ENCODE measurements around the gene MRPS25.

MRPS25 gene

DNA sequence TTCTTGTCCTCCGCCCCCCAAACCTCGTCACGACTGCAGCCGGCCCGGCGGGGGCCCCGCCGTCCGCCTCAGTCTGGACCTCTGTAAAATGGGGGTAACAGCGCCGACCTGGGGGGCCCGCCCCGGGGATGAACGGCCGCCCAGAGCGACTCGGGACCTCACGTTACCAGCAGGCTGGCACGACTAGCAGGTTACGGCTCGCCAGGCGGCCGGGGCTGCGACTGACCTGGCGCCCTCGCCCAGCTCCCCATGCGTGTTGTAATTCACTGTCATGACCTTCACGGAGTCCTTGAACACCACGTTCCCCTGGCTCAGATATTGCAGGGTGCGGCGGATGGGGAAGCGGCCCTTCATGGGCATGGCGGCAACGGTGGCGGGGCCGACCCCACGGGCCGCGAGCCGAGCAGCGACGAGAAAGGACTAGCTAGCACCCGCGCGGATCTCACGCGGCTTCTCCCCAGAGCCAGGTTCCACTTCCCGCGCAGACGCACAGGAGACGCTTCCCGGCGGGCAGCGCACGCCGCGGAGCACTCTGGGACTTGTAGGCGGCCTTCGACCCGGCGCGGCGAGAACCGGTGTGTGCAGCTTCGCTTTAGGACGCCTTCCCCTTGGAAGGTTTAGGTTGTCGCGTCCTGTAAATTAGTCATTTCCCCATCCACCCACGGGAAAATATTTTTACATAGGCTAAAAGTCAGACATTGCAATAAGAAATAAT lies at the start of gene MRPS25:
Gene MRPS25 (minus strand): TSS at position 481 of the 715 bp plus-strand sequence. CDS start 121 bp downstream, at position 360.
- DNase-seq: peak; percentile 92

DNA sequence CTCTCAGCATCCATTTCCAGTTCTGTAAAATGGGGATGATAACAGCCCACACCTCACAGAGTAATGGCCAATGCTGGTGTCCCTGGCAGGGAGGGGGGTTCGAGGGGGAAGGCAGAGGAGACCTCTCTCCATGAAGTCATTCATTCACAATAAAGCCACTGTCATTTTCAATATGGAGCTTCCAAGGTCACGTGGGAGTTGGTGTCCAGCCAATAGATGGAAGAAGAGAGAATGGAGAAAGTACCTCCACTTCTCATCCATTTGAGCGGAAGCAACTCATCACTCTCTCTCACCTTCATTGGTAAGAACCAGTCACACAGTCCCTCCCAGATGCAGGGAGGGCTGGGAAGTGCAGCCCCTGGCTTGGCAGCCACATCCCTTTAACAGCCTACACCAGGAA lies 48.8 kb upstream of the MRPS25 start:
- DNase-seq: no peak

DNA sequence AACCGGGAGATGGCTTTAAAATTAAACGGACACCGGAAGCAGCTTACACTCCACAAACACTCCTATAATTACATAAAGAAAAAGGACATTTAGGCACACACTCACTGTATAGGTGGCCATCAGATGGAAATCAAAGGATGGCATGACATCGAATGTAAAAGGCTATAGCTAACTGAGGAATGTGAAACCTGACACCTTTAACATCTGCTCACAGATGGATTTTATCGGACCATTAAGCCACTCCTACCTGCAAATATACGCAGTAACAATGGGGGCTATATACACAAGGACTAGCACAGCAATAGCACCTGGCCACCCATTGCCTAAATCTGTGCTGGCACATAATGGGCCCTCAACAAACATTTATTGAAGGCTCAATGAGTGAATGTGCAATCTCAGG lies 48.4 kb upstream of the MRPS25 start:
- DNase-seq: no peak

DNA sequence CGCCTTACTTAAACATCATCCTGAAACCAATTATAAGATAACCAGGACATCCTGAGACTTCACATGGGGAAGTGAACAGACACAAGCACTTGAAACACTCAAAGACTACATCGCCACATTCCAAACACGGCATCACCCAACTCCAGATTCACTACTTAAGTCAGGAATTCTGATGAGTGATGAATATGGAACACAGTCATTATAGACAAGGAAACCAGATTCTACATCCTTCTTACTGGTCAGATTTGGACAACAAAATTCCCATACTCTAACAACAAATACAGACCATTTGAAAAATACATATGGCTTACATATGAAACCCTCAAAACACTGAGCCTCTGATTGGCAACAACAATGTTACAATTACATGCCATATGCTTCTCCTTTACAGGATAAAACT lies 46.9 kb upstream of the MRPS25 start:
- DNase-seq: no peak

DNA sequence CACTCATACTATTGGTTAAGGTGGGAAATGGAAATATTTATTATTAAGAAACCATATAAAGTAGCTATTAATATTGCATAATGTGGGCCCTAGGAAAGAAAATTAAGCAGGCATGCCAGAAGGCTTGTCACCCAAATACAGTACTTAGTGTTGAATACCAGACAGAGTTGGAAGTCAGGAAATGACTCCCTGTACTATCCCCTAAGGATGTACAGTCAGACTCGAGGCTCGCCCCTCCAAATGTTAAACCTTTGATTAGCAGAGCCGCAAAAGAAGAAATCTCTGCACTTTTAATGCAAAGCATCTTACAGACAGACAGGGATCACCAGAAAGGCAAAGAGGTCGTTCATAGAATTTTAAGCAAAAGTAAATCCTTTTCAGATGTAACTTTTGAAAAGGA lies 45.1 kb upstream of the MRPS25 start:
- DNase-seq: no peak

DNA sequence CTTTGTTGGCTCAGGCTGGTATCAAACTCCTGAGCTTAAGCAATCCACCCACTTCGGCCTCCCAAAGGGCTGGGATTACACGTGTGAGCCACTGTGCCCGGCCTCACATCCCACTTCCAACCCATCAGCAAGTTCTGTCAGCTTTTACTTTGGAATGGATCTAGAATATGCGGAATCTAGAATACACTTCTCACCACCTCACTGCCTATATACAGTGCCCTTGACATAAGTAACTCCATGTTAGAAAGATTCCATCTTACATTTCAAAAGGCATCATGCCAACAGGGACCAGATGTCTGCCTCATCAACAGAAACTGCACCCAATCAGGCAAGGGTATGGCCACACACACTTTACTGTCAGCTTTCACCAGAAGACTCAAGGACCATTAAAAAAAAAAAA lies 43.8 kb upstream of the MRPS25 start:
- no peak for DNase-seq

DNA sequence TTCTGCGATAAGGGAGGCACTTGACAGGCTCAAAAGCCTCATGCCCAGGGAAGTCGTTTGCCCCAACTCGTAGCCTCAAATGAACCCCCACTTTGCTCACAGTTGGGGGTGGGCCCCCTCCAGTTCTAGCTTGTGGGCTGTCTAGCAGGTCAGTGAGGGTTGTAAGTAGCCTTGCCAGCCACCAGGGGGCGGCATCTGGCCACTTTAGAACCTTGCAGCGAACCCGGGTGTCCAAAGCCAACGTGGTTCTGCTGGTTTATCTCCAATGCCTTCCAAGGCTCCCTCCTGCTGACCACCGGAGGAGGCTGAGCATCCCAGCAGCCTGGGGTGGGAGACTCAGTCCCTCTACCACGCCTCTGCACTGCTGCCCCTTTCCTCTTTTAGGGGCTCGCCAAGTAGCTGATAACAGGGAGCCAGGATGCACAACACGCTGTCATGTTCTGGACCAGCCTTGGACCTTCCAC lies 43.0 kb upstream of the MRPS25 start:
- DNase-seq: peak; percentile 75

DNA sequence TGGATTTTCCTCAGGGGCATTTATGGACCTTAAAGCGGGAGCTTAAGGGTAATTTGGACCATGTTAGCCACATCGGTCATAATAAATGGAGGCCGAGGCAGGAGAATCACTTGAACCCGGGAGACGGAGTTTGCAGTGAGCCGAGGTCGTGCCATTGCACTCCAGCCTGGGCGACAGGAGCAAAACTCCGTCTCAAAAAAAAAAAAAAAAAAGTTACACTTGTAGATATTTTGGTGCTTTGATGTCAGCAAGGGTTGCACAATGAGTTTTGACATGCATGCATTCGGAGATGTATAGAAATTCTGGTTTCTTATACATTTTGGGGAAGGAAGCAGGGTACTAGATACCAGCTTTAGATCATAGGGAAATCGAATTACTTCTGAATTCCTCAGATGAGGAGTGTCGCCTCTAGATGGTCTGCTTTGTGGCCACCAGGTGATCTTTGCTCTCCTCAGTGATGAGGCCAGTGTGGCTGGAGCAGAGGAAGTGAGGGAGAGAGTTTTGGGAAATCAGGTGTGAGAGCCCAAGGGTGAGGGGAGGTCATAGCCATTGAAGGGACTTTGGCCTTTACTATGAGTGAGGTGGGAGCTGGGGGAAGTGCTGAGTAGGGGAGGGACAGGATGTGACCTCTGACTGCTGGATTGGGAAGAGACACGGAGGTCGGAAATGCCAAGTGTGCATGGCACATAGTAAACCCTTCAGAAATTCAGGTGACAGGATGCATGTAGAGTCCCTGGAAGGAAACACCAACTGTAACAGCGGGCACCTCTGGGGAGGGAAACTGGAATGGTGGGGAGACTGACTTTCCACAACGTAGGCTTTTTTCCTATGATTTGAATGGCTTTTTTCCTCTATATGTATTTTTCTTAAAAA lies 42.2 kb upstream of the MRPS25 start:
- no peak for DNase-seq

DNA sequence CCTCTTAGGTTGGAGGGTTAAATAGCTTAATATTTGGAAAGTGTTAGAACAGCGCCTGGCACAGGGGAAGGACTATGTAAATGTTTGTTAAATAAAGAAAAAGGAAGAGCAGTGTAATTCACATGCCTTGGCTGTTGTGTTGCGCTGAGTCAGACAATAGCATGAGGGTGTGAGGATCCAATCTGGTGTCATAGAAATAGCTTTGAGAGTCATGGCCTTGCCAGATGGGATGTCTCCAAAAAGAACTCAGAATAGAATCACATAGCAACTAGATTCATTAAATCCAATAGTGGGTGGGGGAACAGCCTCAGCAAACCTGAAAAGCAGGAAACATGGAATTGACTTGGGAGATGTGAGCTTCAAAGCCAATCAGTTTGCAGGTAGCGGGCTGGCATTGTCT lies 37.7 kb upstream of the MRPS25 start:
- DNase-seq: no peak

DNA sequence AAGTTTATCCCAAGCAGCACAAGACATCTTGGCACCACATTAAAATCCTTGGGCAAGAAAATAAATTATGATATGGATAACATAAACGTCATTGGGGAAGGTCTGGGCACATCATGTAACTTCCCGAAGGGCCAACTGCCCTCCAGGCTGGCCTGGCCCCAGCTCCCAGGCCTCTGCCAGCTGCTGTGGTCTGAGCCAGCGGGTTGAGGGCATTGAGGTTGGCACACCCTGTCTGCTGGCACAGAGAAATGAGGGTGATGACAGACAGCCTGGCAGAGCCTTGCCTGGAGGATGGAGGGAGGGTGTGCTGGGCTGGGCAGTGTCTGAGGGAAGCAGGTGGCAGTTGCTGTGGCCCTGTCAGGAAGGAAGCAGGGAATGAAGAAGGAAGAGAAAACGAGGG lies 37.1 kb upstream of the MRPS25 start:
- no peak for DNase-seq

DNA sequence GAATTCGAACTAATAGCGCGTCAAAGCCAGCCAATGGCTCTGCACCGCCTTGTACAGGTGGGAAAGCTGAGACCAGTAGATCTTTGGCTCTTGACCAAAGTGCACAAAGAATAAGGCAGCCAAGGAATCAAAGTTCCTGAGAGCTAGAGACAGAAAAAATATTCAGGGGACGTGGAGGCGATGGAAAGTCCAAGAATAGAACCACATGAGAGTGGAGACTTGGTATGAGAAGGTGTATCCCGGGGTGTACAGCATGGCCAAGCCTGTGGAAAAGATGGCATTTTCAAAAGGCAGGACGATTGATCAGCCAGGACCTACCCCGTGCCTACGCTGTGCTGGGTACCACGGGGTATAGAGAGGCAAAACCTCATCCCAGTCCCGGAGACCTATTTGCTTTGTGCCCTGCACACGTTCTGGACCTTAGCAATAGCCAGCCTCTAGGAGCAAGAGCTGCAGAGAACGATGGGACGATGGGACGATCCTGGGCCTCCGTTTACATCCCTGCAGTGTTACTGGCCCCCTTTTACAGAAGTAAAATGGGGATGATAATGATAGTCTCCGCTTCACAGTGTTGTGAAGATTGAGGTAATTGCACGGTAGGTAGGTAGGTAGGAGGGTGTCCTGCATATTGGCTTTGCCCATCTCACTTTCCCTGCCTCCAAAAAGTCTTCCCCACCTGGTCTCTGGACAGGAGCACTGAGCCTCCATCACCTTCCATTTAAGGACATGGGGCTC lies 34.4 kb upstream of the MRPS25 start:
- DNase-seq: no peak

DNA sequence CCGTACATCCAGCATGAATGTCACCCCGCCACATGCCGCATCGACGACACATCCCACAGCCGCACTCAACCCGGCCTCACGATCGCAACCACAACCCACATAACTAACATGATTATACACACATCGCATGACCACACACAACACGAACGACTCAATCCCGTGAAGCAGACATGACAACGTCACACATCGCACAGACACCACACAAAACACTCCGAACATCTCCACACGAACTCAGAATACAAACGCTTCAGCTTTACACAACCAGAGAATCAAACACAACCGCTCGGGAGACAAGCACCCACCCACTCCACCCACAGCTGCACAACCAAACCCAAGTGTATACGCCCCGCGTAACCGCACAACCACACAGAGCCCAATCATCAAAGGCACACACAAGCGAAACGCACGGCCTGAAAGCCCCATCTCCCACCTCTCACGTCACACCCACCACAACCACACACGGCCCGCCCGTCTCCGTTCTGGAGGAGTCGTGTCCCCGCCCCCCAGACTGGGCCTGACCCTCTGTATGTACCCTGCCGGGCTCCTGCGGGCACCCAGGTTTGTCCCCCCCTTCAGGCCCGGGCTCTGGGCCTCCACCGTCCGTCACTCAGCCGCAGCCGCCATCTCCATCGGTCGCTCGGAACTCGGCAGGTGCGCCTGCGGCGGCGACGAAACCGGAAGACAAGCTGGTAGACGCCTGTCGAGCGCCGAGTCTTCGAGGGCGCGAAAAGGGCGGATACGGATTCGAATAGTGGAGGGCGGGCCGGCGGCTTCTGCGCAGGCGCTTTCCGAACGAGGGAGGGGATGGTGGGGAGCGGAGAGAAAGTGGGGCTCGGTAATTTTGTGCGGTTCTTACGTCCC lies 33.6 kb upstream of the MRPS25 start, which contains the start of gene RBSN:
Gene RBSN (minus strand): TSS at position 646 of the 861 bp plus-strand sequence. CDS start 3,028 bp downstream, outside the sequence.
- peak; percentile 96 for DNase-seq

DNA sequence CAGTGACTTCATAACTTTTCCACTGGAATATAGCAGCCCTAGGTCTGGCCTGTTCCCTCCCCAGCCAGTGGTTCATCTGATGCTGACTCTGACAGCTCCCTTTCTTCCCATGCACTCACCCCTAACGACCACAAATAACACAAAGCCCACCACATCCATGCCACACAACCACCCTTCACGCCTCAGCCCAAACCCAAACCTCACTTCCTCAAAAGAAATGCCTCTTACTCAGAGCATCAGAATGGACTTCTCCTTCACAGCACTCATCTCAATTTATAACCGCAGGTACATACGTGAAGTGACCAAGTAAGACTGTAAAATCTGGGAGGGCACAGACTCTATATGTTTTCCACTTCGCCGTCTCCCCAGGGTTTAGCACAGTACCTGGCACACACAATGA lies 32.8 kb upstream of the MRPS25 start:
- DNase-seq: peak; percentile 18

DNA sequence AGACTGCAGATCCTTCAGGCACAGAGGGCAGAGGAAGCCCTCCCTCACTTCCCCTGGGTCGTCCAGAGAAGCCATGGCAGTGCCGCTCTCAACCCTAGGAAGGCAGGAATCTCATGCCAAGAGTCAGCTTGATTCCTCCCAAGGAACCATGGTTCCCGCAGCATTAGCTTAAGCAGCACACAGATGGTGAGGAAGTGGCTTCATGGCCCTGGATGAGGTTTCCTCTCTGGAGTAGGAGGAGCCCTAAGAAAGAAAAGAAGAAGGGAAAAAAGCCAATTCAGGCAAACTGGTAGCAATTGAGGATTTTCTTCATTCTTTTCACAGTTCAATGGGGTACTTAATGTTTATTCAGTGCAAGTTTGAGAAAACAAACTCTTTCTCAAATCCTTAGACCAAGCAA lies 30.9 kb upstream of the MRPS25 start:
- DNase-seq: no peak

DNA sequence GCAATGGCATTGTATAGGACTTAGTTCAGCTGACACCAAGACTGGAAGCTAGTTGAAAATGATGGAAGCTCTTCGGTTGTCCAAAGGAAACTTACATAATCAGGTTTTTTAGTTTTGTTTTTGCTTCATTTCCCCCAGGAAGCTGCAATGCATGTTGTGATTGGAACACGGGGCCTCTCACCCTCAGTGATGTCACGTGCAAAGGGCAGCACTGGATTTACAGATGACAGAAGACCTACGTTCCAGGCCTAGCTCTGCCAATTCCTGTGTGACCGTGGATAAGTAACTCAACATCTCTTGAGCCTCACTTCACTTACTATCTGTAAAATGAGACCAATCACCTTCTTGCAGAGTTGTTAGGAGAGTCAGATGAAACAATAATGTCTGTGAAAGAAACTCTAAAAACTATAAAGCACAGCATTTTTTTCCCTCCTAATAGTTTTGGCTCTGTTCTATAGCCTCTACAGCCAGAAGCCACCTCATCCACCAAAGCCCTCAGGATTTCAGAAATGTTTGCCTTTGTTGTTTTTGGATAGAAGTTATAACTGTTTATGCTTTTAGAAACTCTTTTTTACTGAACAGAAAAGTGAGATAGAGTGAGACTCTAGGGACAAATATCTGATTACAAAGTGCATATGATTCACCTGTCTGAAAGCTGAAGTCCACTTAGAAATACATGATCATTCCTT lies 29.2 kb upstream of the MRPS25 start:
- DNase-seq: no peak

DNA sequence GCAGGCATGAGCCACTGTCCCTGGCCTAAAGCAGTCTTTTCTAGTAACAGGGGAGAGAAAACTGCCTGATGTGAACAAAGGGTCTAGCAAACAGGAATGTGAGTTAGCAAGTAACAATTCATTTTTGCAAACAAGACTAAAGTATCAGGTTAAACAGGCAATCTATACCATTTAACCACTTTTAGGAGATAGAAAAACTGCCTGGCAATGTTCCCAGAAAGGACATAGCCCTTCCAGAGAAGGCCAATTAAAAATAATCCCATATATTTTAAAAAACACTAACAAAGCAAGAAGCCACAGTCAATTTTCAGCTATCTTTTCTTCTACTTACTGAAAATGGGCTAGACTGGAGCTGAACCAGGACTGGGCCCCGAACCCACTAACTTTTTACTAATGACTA lies 27.6 kb upstream of the MRPS25 start:
- no peak for DNase-seq

DNA sequence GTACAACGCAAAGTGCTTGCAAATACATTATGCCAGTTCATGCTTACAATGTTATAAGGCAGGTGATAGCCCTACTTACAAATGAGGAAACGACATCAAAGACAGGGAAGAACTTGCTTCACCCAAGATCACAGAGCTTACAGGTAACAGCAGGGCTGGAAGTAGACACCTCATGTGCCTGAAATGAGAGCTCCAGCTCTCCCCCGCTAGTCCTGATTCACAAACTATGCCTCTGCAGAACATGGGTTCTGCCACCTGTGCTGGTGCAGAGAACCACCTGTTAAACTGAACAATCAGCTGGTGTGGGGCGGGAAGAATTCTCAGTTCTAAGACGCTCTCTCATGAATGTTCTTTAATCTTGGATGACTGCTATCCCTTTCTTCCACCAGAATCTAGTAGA lies 26.5 kb upstream of the MRPS25 start:
- no peak for DNase-seq

DNA sequence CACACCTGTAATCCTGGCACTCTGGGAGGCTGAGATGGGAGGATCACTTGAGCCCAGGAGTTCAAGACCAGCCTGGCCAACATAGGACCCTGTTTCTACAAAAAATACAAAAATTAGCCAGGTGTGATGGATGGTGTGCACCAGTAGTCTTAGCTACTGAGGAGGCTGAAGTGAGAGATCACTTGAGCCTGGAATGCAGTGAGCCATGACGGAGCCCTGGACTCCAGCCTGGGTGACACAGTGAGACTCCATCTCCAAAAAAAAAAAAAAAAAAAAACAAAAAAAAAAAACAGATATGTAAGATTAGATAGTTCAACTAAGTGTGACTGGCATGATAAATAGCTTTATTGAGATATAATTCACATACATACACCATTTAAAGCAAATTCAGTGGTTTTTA lies 24.1 kb upstream of the MRPS25 start:
- no peak for DNase-seq

DNA sequence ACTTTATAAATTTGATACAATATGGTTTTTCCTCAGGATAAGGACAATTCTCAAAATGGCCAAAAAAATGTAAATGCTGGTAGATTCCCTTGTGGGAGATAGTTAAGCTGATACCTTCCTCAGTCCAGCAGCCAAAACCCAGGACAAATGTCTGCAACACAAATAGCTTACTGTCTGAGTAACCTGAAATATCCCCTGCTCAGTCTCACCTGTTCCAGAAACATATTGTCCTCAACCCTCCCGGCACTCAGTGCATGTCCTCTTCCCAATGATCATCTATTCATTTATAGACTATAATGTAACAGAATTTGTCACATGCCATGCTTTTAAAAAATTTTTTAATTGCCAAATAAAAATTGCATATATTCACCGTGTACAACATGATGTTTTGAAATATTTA lies 21.6 kb upstream of the MRPS25 start:
- no peak for DNase-seq

DNA sequence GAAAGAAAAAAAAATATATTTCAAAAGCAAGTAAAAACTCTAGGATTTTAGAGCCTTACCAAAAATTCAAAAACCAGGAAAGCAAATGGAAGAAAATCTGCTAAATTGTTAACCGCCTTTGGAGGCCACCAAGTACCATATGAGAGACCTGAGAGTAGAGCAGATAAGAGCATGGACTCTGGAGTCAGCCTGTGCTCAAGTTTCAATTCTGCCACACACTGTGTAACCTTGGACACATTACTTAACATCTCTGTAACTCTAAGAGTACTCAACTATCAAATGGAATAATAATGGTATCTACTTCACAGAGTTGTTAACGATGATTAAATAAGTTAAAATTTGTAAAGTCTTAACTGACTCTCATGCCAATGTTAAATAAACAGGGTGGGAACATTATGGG lies 21.1 kb upstream of the MRPS25 start:
- no peak for DNase-seq

DNA sequence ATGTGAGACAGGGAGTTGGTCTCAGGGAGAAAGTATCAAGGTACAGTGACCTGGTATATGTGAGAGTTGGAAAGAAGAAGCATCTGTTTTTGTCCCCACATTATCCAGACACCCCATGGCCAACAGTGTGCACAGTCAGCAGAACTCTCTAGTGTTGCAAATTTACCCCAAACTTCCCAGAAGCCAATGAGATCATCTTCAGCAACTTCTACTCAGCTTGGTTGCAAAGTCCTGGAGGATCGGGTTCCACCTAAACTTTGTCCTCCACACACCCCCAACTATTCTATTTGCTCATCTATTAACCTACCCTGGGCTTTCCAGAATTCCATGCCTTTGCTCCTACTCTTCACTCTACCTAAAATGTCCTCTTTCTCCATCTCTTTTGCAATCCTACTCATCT lies 18.1 kb upstream of the MRPS25 start:
- no peak for DNase-seq

All from stimulated activated CD4-positive, alpha-beta T cell treated with anti-CD3 and anti-CD28 coated beads, Interleukin-4, amount 100 ng/mL, for 24 hours (primary cell).